Esophagus squamous epithelium (tissue), 4 donors: ENCODE measurements around the gene MAD1L1.

Source experiments
- CTCF ChIP-seq, 6 experiments: fragments of 450-650 bp in 4 of 6; fragments of 200-600 bp in 2 of 6; sonication (generic) in 2 of 6; IDR thresholded peaks; one replicate each; pipeline ENCODE4 v1.5.1; 2016 to 2019; ENCODE audit warnings: antibody characterized with exemption in 6 of 6, mild to moderate bottlenecking in 4 of 6, moderate library complexity in 4 of 6
- POLR2A ChIP-seq, 4 donors: fragments of 450-650 bp; IDR thresholded peaks; one replicate each; pipeline ENCODE4 v1.6.1; 2017; ENCODE audit warnings: antibody characterized with exemption in 4 of 4, mild to moderate bottlenecking in 4 of 4, moderate library complexity in 3 of 4

GRCh38 chr7:2108501-2109250 lies 124.1 kb downstream of the MAD1L1 start:
- TF ChIP-seq POLR2A (IDR thresholded peaks at IDR 0.05) (no peak), CTCF (IDR thresholded peaks at IDR 0.05) (no peak)
